Aorta (tissue), 5 donors: ENCODE results near the gene TESK1. TPM values are rescaled to one million over a fixed set of nuclear protein-coding genes. Genes with fewer than 3 reads are reported as not detected.

Experiments
- ATAC-seq: fragments of 200-7000 bp; cut with Tn5 transposase; one replicate; pipeline ENCODE4 v1.9.1; 2022; ENCODE audit warnings: moderate library complexity; ENCODE audit not compliant: low FRiP score
- DNase-seq, 2 donors: peaks; one replicate each; pipeline ENCODE4 v3.0.0-alpha.2; 2020
- H3K27ac ChIP-seq, 2 donors: one replicate each; pipeline ENCODE4 v1.5.1; 2013; ENCODE audit warnings: low read length in 2 of 2, mild to moderate bottlenecking in 2 of 2, moderate library complexity in 2 of 2, control low read depth in 1 of 2, inconsistent platforms in 1 of 2, low read depth in 1 of 2
- H3K27me3 ChIP-seq, 2 donors: one replicate each; pipeline ENCODE4 v1.6.1; 2013; ENCODE audit warnings: control low read depth in 1 of 2, low read length in 1 of 2, mild to moderate bottlenecking in 1 of 2, moderate library complexity in 1 of 2; ENCODE audit not compliant: insufficient read depth in 2 of 2, control insufficient read depth in 1 of 2
- H3K36me3 ChIP-seq, 2 donors: one replicate each; pipeline ENCODE4 v1.6.1; 2013; ENCODE audit warnings: control low read depth in 1 of 2, low read length in 1 of 2, mild to moderate bottlenecking in 1 of 2; ENCODE audit not compliant: insufficient read depth in 2 of 2, control insufficient read depth in 1 of 2
- H3K4me1 ChIP-seq, 2 donors: one replicate each; pipeline ENCODE4 v1.6.1; 2013; ENCODE audit warnings: low read length in 2 of 2, control low read depth in 1 of 2, mild to moderate bottlenecking in 1 of 2, moderate library complexity in 1 of 2; ENCODE audit not compliant: insufficient read depth in 2 of 2, control insufficient read depth in 1 of 2
- H3K4me3 ChIP-seq, 2 donors: one replicate each; pipeline ENCODE4 v1.5.1; 2013; ENCODE audit warnings: low read length in 2 of 2, control low read depth in 1 of 2, mild to moderate bottlenecking in 1 of 2
- H3K9me3 ChIP-seq: one replicate; pipeline ENCODE4 v1.6.1; 2013; ENCODE audit warnings: mild to moderate bottlenecking, low read length; ENCODE audit not compliant: control insufficient read depth
- WGBS, 2 donors: extraction: QIAGEN DNeasy Blood & Tissue Kit; methylation state at CpG; one replicate each; pipeline ENCODE4 v1.1.7; 2013; 5-methylcytosine and 5-hydroxymethylcytosine counted together
- intact Hi-C, 2 donors: fragments of 100-400 bp; cut with DNase I; formaldehyde crosslinking; loops; one replicate each; pipeline versions ENCODE4 v1.14.2 to v1.15.0; 2022
- long read RNA-seq, 2 donors: library from polyadenylated mRNA; unstranded; transcript quantifications; one replicate each; pipeline ENCODE4 v2.0.0, GENCODE V29; 2020 to 2021
- polyA plus RNA-seq, 2 donors: library from polyadenylated mRNA; stranded (reverse); fragments of 200-250 nt; gene quantifications; one replicate each; pipeline ENCODE4 v1.2.3, GENCODE V29; 2013
- total RNA-seq, 2 donors: library from RNA; stranded (reverse); fragmentation: NEBNext Ultra II Directional; extraction: Animal tissue kit (Norgen Biotek cat#: 25700); gene quantifications; one replicate each; pipeline ENCODE4 v1.2.1, GENCODE V29; 2021
- donor health status: healthy with polysubstance abuse.
- donor health status: Bipolar disorder and iron deficiency.
- donor health status: DM: no; HTN: no; CAD: no.
- donor health status: DM: no; HTN: no; CAD: no.
- donor health status: DM: yes; HTN: yes; CAD: no.

Gene TESK1, protein sequence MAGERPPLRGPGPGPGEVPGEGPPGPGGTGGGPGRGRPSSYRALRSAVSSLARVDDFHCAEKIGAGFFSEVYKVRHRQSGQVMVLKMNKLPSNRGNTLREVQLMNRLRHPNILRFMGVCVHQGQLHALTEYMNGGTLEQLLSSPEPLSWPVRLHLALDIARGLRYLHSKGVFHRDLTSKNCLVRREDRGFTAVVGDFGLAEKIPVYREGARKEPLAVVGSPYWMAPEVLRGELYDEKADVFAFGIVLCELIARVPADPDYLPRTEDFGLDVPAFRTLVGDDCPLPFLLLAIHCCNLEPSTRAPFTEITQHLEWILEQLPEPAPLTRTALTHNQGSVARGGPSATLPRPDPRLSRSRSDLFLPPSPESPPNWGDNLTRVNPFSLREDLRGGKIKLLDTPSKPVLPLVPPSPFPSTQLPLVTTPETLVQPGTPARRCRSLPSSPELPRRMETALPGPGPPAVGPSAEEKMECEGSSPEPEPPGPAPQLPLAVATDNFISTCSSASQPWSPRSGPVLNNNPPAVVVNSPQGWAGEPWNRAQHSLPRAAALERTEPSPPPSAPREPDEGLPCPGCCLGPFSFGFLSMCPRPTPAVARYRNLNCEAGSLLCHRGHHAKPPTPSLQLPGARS
- total RNA-seq (10 to 100 TPM; 52.1 to 58.2 TPM), polyA plus RNA-seq (10 to 100 TPM; 23.8 to 81.0 TPM)
- long read RNA-seq, donor 1, partial matches to known transcripts = 46 of 51 reads
- long read RNA-seq, donor 1, other reads (novel, unspliced or antisense) = 1 of 51 reads
- long read RNA-seq, donor 2, transcript TESK1-201 (10 exons, 2,421 nt) = major isoform, 10 of 29 reads
- long read RNA-seq, donor 2, partial matches to known transcripts = 14 of 29 reads
- long read RNA-seq, donor 2, other reads (novel, unspliced or antisense) = 5 of 29 reads

- Histone ChIP-seq H3K9me3 (no peaks in the 10 kb centered on the region), H3K4me1 (no peaks in the 10 kb centered on the region), H3K4me3 (peak within 1 kb of the TSS; percentile 89 to 91), H3K36me3 (peaks cover 0 to 3% of the 10 kb centered on the region in 2 donors), H3K27me3 (no peaks in the 10 kb centered on the region), H3K27ac (peak within 1 kb of the TSS; percentile 2 to 66)
- intact Hi-C loops = loop anchor here (2.0 to 5.0 kb wide), 5 partner anchors 37 to 128 kb away; partner anchors contain the start of genes CREB3 (in 1 of the 2), RUSC2 (in 1 of the 2) and TLN1 (in 1 of the 2)
- ATAC-seq = peak; percentile 69
- 0% methylated on average over 30 to 55 of the region's 55 CpGs for WGBS, 2 donors
- peak; percentile 86 to 91 for DNase-seq
These were observed at the start of gene TESK1 for GRCh38 chr9:35604578-35605350. TESK1 (plus strand) TSS chr9:35605262; CDS start chr9:35605620, 358 bp downstream.

DNA sequence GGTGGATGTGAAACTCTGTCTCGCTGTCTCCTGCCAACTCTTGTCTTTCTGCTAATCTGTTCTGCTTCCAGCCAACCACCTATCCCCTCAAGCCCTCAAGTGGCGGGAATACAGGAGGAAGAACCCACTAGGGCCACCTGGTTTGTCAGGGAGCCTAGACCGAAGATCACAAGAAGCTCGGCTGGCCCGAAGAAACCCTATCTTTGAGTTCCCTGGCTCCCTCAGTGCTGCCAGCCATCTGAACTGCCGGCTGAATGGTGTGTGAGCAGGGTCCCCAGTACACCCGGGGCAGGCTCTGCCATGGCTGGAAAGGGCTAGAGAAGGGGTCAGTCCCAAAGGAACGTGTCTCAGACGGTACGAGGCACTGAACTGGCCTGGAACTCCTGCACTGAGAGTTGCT is 49.2 kb upstream of the TESK1 start:
- Histone ChIP-seq H3K9me3 (no peaks in the 10 kb centered on the region), H3K4me1 (peaks cover 3 to 5% of the 10 kb centered on the region in 2 donors), H3K4me3 (no peak overlapping the region), H3K27ac (no peak overlapping the region), H3K27me3 (no peaks in the 10 kb centered on the region), H3K36me3 (peaks cover 0 to 13% of the 10 kb centered on the region in 2 donors)
- ATAC-seq = no peak
- no peak for DNase-seq
- intact Hi-C loops = loop anchor here (2.0 kb wide), 1 partner anchor 67 kb away; no protein-coding TSS in a partner anchor
- 82 to 83% methylated on average over 10 of the region's 10 CpGs for WGBS, 2 donors

- Histone ChIP-seq H3K27me3 (no peaks in the 10 kb centered on the region), H3K9me3 (no peaks in the 10 kb centered on the region), H3K4me1 (peaks cover 3 to 5% of the 10 kb centered on the region in 2 donors), H3K4me3 (no peak overlapping the region), H3K36me3 (peaks cover 0 to 13% of the 10 kb centered on the region in 2 donors), H3K27ac (no peak overlapping the region)
- intact Hi-C loops = no loop called here
- ATAC-seq = no peak
- no peak for DNase-seq
- WGBS, 2 donors = 83 to 85% methylated on average over 3 of the region's 3 CpGs
These were observed 48.3 kb upstream of the TESK1 start for GRCh38 chr9:35556776-35557175.

GRCh38 chr9:35557320-35557719 is 47.7 kb upstream of the TESK1 start:
- Histone ChIP-seq H3K27ac (no peak overlapping the region), H3K4me3 (no peak overlapping the region), H3K36me3 (peaks cover 0 to 13% of the 10 kb centered on the region in 2 donors), H3K4me1 (peaks cover 3 to 5% of the 10 kb centered on the region in 2 donors), H3K9me3 (no peaks in the 10 kb centered on the region), H3K27me3 (no peaks in the 10 kb centered on the region)
- intact Hi-C loops = no loop called here
- 72 to 78% methylated on average over 6 of the region's 6 CpGs for WGBS, 2 donors
- DNase-seq (no peak), ATAC-seq (no peak)

DNA sequence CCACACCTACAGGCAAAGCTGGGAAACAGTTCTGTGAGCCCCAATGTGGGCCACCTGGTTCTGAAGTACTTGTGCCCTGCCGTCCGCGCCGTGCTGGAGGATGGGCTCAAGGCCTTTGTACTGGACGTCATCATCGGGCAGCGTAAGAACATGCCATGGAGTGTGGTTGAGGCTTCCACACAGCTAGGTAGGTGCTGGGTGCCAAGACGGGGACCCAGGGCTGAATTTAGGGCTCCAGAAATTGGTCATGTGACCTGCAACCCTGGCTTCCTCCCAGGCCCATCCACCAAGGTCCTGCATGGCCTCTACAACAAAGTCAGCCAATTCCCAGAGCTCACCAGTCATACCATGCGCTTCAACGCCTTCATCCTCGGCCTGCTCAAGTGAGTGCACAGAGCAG is 46.9 kb upstream of the TESK1 start:
- Histone ChIP-seq H3K4me1 (peaks cover under 1 to 2% of the 10 kb centered on the region in 2 donors), H3K36me3 (peaks cover 0 to 13% of the 10 kb centered on the region in 2 donors), H3K4me3 (no peak overlapping the region), H3K27me3 (no peaks in the 10 kb centered on the region), H3K27ac (no peak overlapping the region), H3K9me3 (no peaks in the 10 kb centered on the region)
- ATAC-seq = no peak
- 84 to 85% methylated on average over 11 of the region's 11 CpGs for WGBS, 2 donors
- no peak for DNase-seq
- intact Hi-C loops = no loop called here

DNA sequence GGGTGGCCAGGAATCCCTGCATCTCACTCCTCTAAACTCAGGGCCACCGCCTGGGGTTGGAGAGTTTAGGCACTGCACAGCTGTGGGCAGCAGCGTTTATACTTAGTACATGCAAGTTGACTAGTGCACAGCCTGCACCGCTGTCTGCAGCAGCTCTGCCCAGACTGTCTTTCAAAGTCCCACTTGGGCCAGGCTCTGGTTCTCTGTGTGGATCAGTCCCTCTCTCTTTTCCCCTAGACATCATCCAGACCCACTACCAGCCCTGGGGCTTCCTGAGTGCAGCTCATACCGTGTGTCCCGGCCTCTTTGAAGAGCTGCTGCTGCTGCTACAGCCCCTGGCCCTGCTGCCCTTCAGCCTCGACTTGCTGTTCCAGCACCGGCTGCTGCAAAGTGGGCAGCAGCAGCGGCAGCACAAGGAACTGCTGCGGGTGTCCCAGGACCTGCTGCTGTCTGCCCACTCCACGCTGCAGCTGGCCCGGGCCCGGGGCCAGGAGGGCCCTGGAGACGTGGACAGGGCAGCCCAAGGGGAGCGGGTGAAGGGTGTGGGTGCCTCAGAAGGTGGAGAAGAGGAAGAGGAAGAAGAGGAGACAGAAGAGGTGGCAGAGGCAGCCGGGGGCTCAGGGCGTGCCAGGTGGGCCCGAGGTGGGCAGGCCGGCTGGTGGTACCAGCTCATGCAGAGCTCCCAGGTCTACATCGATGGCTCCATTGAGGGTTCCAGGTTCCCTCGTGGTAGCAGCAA is 45.1 kb upstream of the TESK1 start:
- Histone ChIP-seq H3K9me3 (no peaks in the 10 kb centered on the region), H3K4me3 (no peak overlapping the region), H3K27me3 (no peaks in the 10 kb centered on the region), H3K27ac (peak overlapping the region in 1 of 2 donors; percentile 75), H3K4me1 (peaks cover 0 to 2% of the 10 kb centered on the region in 2 donors), H3K36me3 (peaks cover 0 to 12% of the 10 kb centered on the region in 2 donors)
- intact Hi-C loops = loop anchor here in 1 of 2 donors (10.0 kb wide), 1 partner anchor 85 kb away; no protein-coding TSS in a partner anchor
- ATAC-seq = no peak
- DNase-seq = no peak
- 78 to 81% methylated on average over 20 of the region's 20 CpGs for WGBS, 2 donors

DNA sequence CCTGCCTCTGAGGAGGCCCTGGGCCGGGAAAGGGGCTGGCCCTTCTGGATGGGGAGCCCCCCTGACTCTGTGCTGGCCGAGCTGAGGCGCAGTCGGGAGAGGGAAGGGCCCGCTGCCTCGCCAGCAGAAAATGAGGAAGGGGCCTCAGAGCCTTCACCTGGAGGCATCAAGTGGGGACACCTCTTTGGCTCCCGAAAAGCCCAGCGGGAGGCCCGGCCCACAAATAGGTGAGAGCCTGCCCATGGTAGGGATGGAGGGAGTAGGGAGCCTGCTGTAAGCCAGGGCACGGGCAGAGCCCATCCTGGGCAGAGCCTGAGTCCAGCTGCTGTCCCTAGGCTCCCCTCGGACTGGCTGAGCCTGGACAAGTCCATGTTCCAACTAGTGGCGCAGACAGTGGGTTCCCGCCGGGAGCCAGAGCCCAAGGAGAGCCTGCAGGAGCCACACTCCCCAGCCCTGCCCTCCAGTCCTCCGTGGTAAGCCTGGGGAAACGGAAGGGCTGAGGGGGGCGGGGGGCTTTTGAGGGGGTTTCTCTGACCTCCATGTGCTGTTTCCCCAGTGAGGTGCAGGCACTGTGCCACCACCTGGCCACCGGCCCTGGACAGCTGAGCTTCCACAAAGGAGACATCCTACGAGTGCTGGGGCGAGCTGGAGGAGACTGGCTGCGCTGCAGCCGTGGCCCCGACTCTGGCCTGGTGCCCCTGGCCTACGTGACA is 44.3 kb upstream of the TESK1 start:
- Histone ChIP-seq H3K4me3 (no peak overlapping the region), H3K36me3 (peaks cover 0 to 6% of the 10 kb centered on the region in 2 donors), H3K27ac (peak overlapping the region in 1 of 2 donors; percentile 75), H3K9me3 (no peaks in the 10 kb centered on the region), H3K4me1 (peaks cover 0 to 2% of the 10 kb centered on the region in 2 donors), H3K27me3 (no peaks in the 10 kb centered on the region)
- intact Hi-C loops = loop anchor here in 1 of 2 donors (10.0 kb wide), 1 partner anchor 84 kb away; no protein-coding TSS in a partner anchor
- no peak for ATAC-seq
- no peak for DNase-seq
- WGBS, 2 donors = 66% methylated on average over 24 of the region's 24 CpGs
